HEK293 (cell line): ENCODE data around the gene KCNK17.

ENCODE experiments used
- CTCF ChIA-PET: fragments of 350-600 bp; formaldehyde crosslinking; extraction: SDS; loops from one replicate; lab custom pipeline; 2021; ENCODE audit warnings: antibody characterized with exemption; lab: Yijun Ruan, JAX
- POLR2A ChIA-PET: fragments of 300-600 bp; formaldehyde crosslinking; extraction: SDS; loops from one replicate; lab custom pipeline; 2020; ENCODE audit warnings: antibody characterized with exemption, inconsistent platforms; lab: Yijun Ruan, JAX
- H3K27ac ChIP-seq: fragments of 200-500 bp; sonication (Bioruptor generic); 2 replicates; pipeline ENCODE4 v1.5.1; 2014; ENCODE audit warnings: low read depth, low read length, control low read depth, inconsistent platforms; ENCODE audit errors: extremely low read depth
- H3K36me3 ChIP-seq, 2 experiments: fragments of 200-500 bp in 1 of 2; sonication (Bioruptor generic) in 1 of 2; 1 replicate in 1 of 2; 2 replicates in 1 of 2; pipeline ENCODE4 v1.5.1; 2014 to 2017; ENCODE audit warnings: inconsistent platforms in 2 of 2, low read length in 2 of 2; ENCODE audit not compliant: control insufficient read depth in 2 of 2, insufficient read depth in 1 of 2
- H3K4me1 ChIP-seq: fragments of 200-500 bp; sonication (Bioruptor generic); 2 replicates; pipeline ENCODE4 v1.5.1; 2014; ENCODE audit warnings: mild to moderate bottlenecking, low read length, inconsistent platforms; ENCODE audit not compliant: control insufficient read depth, insufficient read depth
- H3K4me3 ChIP-seq: 2 replicates; pipeline ENCODE4 v1.5.1; 2011; ENCODE audit warnings: low read depth, mild to moderate bottlenecking, control low read depth, low read length, moderate library complexity
- H3K9me3 ChIP-seq: fragments of 200-500 bp; sonication (Bioruptor generic); 2 replicates; pipeline ENCODE4 v1.5.1; 2014; ENCODE audit warnings: low read depth, low read length, inconsistent platforms; ENCODE audit not compliant: control insufficient read depth, insufficient read depth
- AEBP2 ChIP-seq: fragments of 450-650 bp; formaldehyde crosslinking; IDR thresholded peaks from 2 replicates; pipeline ENCODE4 v1.5.1; 2016; ENCODE audit warnings: missing biosample characterization, missing genetic modification characterization, borderline replicate concordance
- HOXD13 ChIP-seq: sonication (generic); formaldehyde crosslinking; IDR thresholded peaks from 2 replicates; pipeline ENCODE4 v1.8.0; 2022; ENCODE audit warnings: missing genetic modification reagents, borderline replicate concordance
- KLF16 ChIP-seq: fragments of 450-650 bp; formaldehyde crosslinking; IDR thresholded peaks from 2 replicates; pipeline ENCODE4 v1.5.1; 2017; ENCODE audit warnings: missing biosample characterization, missing genetic modification characterization
- MYNN ChIP-seq: fragments of 450-650 bp; formaldehyde crosslinking; IDR thresholded peaks from 2 replicates; pipeline ENCODE4 v1.5.1; 2016; ENCODE audit warnings: missing biosample characterization, missing genetic modification characterization, borderline replicate concordance
- MZF1 ChIP-seq: fragments of 450-650 bp; formaldehyde crosslinking; IDR thresholded peaks from 2 replicates; pipeline ENCODE4 v1.5.1; 2017; ENCODE audit warnings: missing biosample characterization, missing genetic modification characterization, borderline replicate concordance
- SCRT2 ChIP-seq: fragments of 450-650 bp; formaldehyde crosslinking; IDR thresholded peaks from 2 replicates; pipeline ENCODE4 v1.5.1; 2016; ENCODE audit warnings: missing biosample characterization, missing genetic modification characterization
- ZFP41 ChIP-seq: fragments of 450-650 bp; formaldehyde crosslinking; IDR thresholded peaks from 2 replicates; pipeline ENCODE4 v1.5.1; 2016; ENCODE audit warnings: missing biosample characterization, missing genetic modification characterization, borderline replicate concordance
- ZNF140 ChIP-seq: fragments of 450-650 bp; formaldehyde crosslinking; IDR thresholded peaks from 2 replicates; pipeline ENCODE4 v1.5.1; 2016; ENCODE audit warnings: missing biosample characterization, missing genetic modification characterization
- ZNF146 ChIP-seq: fragments of 450-650 bp; formaldehyde crosslinking; IDR thresholded peaks from 2 replicates; pipeline ENCODE4 v1.5.1; 2016; ENCODE audit warnings: missing biosample characterization, missing genetic modification characterization
- ZNF174 ChIP-seq: fragments of 450-650 bp; formaldehyde crosslinking; IDR thresholded peaks from 2 replicates; pipeline ENCODE4 v1.5.0; 2017; ENCODE audit warnings: missing biosample characterization, mild to moderate bottlenecking, missing genetic modification characterization
- ZNF19 ChIP-seq: fragments of 450-650 bp; formaldehyde crosslinking; IDR thresholded peaks from 2 replicates; pipeline ENCODE4; 2016; ENCODE audit warnings: missing biosample characterization, missing genetic modification characterization, low read depth
- ZNF221 ChIP-seq: fragments of 450-650 bp; formaldehyde crosslinking; IDR thresholded peaks from 2 replicates; pipeline ENCODE4 v1.5.1; 2017; ENCODE audit warnings: missing biosample characterization, missing genetic modification characterization, borderline replicate concordance
- ZNF449 ChIP-seq: fragments of 450-650 bp; formaldehyde crosslinking; IDR thresholded peaks from 2 replicates; pipeline ENCODE4 v1.5.1; 2017; ENCODE audit warnings: missing biosample characterization, mild to moderate bottlenecking, missing genetic modification characterization, moderate library complexity
- ZNF558 ChIP-seq: fragments of 450-650 bp; formaldehyde crosslinking; IDR thresholded peaks from 2 replicates; pipeline ENCODE4 v1.5.1; 2016; ENCODE audit warnings: missing biosample characterization, missing genetic modification characterization
- ZNF645 ChIP-seq: fragments of 450-650 bp; formaldehyde crosslinking; IDR thresholded peaks from 2 replicates; pipeline ENCODE4; 2016; ENCODE audit warnings: missing biosample characterization, missing genetic modification characterization
- ZNF658 ChIP-seq: fragments of 450-650 bp; formaldehyde crosslinking; IDR thresholded peaks from 2 replicates; pipeline ENCODE4; 2016; ENCODE audit warnings: missing biosample characterization, missing genetic modification characterization
- ZNF664 ChIP-seq: fragments of 450-650 bp; formaldehyde crosslinking; IDR thresholded peaks from 2 replicates; pipeline ENCODE4 v1.5.1; 2016; ENCODE audit warnings: missing biosample characterization, missing genetic modification characterization
- ZNF677 ChIP-seq: fragments of 450-650 bp; IDR thresholded peaks from 2 replicates; pipeline ENCODE4 v1.5.0; 2018; ENCODE audit warnings: missing biosample characterization, mild to moderate bottlenecking, missing genetic modification characterization, moderate library complexity
- ZSCAN16 ChIP-seq: fragments of 450-650 bp; formaldehyde crosslinking; IDR thresholded peaks from 2 replicates; pipeline ENCODE4 v1.5.1; 2016; ENCODE audit warnings: missing biosample characterization, missing genetic modification characterization
- ZSCAN18 ChIP-seq: fragments of 450-650 bp; formaldehyde crosslinking; IDR thresholded peaks from 2 replicates; pipeline ENCODE4 v1.5.1; 2016; ENCODE audit warnings: missing biosample characterization, missing genetic modification characterization
- ZSCAN4 ChIP-seq: fragments of 450-650 bp; formaldehyde crosslinking; IDR thresholded peaks from 2 replicates; pipeline ENCODE4 v1.5.1; 2017; ENCODE audit warnings: missing biosample characterization, missing genetic modification characterization

Gene KCNK17

GRCh38 chr6:39300739-39301138, 13.5 kb downstream of the KCNK17 start:
- Histone ChIP-seq H3K27ac (no peak overlapping the region), H3K4me3 (no peak overlapping the region), H3K4me1 (no peaks in the 10 kb centered on the region), H3K36me3 (no peaks in the 10 kb centered on the region), H3K9me3 (no peaks in the 10 kb centered on the region)
- ChIA-PET POLR2A (no interaction called here), CTCF (interaction anchor here (0.7 to 13.4 kb wide), 8 partner anchors 8 to 484 kb away, joined by 3 to 453 read pairs (median 6); no protein-coding TSS in a partner anchor)
- TF ChIP-seq ZNF19 (tag by site-specific recombination) (no peak), ZNF221 (tag by site-specific recombination) (no peak), HOXD13 (CRISPR knock-in tag) (no peak), SCRT2 (no peak)

- no peaks in the 10 kb centered on the region for H3K36me3 ChIP-seq
- ChIA-PET POLR2A (no interaction called here), CTCF (no interaction called here)
- no peak overlapping the region for H3K27ac ChIP-seq
- TF ChIP-seq ZNF658: no peak
- no peak for TF ChIP-seq ZSCAN16 (tag by site-specific recombination)
- TF ChIP-seq MYNN (tag by site-specific recombination): no peak
- no peak for TF ChIP-seq ZFP41 (tag by site-specific recombination)
- no peak for TF ChIP-seq ZNF664 (tag by site-specific recombination)
- TF ChIP-seq MZF1 (tag by site-specific recombination): no peak
- no peak for TF ChIP-seq ZNF677 (tag by site-specific recombination)
- TF ChIP-seq ZNF146 (tag by site-specific recombination): no peak
- no peak for TF ChIP-seq AEBP2 (tag by site-specific recombination)
- TF ChIP-seq ZNF645 (tag by site-specific recombination): no peak
- no peak for TF ChIP-seq ZNF449 (tag by site-specific recombination)
- TF ChIP-seq KLF16 (tag by site-specific recombination): no peak
- no peaks in the 10 kb centered on the region for H3K9me3 ChIP-seq
- H3K4me1 ChIP-seq: no peaks in the 10 kb centered on the region
- no peak overlapping the region for H3K4me3 ChIP-seq
Observed at GRCh38 chr6:39298061-39298460, 16.2 kb downstream of the KCNK17 start.

- no peaks in the 10 kb centered on the region for H3K9me3 ChIP-seq
- POLR2A ChIA-PET: no interaction called here
- H3K36me3 ChIP-seq: no peaks in the 10 kb centered on the region
- H3K27ac ChIP-seq: no peak overlapping the region
- no peak overlapping the region for H3K4me3 ChIP-seq
- CTCF ChIA-PET: interaction anchor here (0.5 to 1.4 kb wide), 3 partner anchors 13 to 51 kb away, joined by 3 read pairs; no protein-coding TSS in a partner anchor
- H3K4me1 ChIP-seq: 0 out of 2 replicates have a peak, but pooled peaks cover 1% of the 10 kb centered on the region
- TF ChIP-seq ZNF140 (tag by site-specific recombination) (no peak), ZNF174 (tag by site-specific recombination) (no peak), ZSCAN18 (tag by site-specific recombination) (no peak), ZNF558 (no peak), ZSCAN4 (tag by site-specific recombination) (no peak), ZNF645 (tag by site-specific recombination) (no peak)
Observed at GRCh38 chr6:39296745-39297640, 17.2 kb downstream of the KCNK17 start.
